Neural progenitor cell (in vitro differentiated cells): ENCODE results near the gene MINDY4. TPM values are rescaled to one million over a fixed set of nuclear protein-coding genes. Genes with fewer than 3 reads are reported as not detected.

ENCODE experiments used
- DNase-seq: peaks from one replicate; pipeline ENCODE4 v3.0.0-alpha.2; 2016; ENCODE audit warnings: low spot score
- H2AFZ ChIP-seq: fragments of 200-600 bp; sonication (generic); replicated peaks from 2 replicates; pipeline ENCODE4 v1.6.1; 2016; ENCODE audit warnings: antibody characterized with exemption
- H3F3A ChIP-seq: fragments of 200-600 bp; sonication (generic); 2 replicates; pipeline ENCODE4 v1.6.1; 2016; ENCODE audit warnings: antibody characterized with exemption, low read depth
- H3K27ac ChIP-seq: fragments of 200-600 bp; sonication (generic); 2 replicates; pipeline ENCODE4 v1.5.1; 2016; ENCODE audit warnings: mild to moderate bottlenecking
- H3K27me3 ChIP-seq: fragments of 200-600 bp; sonication (generic); 2 replicates; pipeline ENCODE4 v1.6.1; 2016; ENCODE audit warnings: mild to moderate bottlenecking, moderate library complexity
- H3K36me3 ChIP-seq: fragments of 200-600 bp; sonication (generic); 2 replicates; pipeline ENCODE4 v1.5.1; 2016
- H3K4me1 ChIP-seq: fragments of 200-600 bp; sonication (generic); 2 replicates; pipeline ENCODE4 v1.6.1; 2016; ENCODE audit warnings: mixed run types
- H3K4me2 ChIP-seq: fragments of 200-600 bp; sonication (generic); 2 replicates; pipeline ENCODE4 v1.6.1; 2016
- H3K4me3 ChIP-seq: fragments of 200-600 bp; sonication (generic); 2 replicates; pipeline ENCODE4 v1.5.1; 2016
- H3K79me2 ChIP-seq: fragments of 200-600 bp; sonication (generic); 2 replicates; pipeline ENCODE4 v1.6.1; 2016; ENCODE audit warnings: low read depth
- H3K9ac ChIP-seq: fragments of 200-600 bp; sonication (generic); 2 replicates; pipeline ENCODE4 v1.6.1; 2016
- H3K9me3 ChIP-seq: fragments of 200-600 bp; sonication (generic); 2 replicates; pipeline ENCODE4 v1.5.1; 2016; ENCODE audit warnings: low read depth
- H4K20me1 ChIP-seq: fragments of 200-600 bp; sonication (generic); 2 replicates; pipeline ENCODE4 v1.6.1; 2016; ENCODE audit warnings: low read depth
- H3K27ac Mint-ChIP-seq: 3 replicates; pipeline ENCODE4 v1.8.0; 2021; ENCODE audit warnings: mixed read lengths
- H3K27me3 Mint-ChIP-seq: 2 replicates; pipeline ENCODE4 v1.8.0; 2022; ENCODE audit warnings: low read depth, mild to moderate bottlenecking, inconsistent platforms, moderate library complexity, mixed read lengths; ENCODE audit not compliant: insufficient read depth
- H3K36me3 Mint-ChIP-seq: 3 replicates; pipeline ENCODE4 v1.8.0; 2021; ENCODE audit warnings: mixed read lengths
- H3K4me1 Mint-ChIP-seq: 3 replicates; pipeline ENCODE4 v1.8.0; 2021; ENCODE audit warnings: mixed read lengths
- H3K4me3 Mint-ChIP-seq: 3 replicates; pipeline ENCODE4 v1.8.0; 2021; ENCODE audit warnings: mild to moderate bottlenecking, moderate library complexity, mixed read lengths
- H3K9me3 Mint-ChIP-seq: 3 replicates; pipeline ENCODE4 v1.8.0; 2020; ENCODE audit warnings: mixed read lengths
- CTCF ChIP-seq: fragments of 200-600 bp; sonication (generic); IDR thresholded peaks from 2 replicates; pipeline ENCODE4 v1.5.1; 2017; ENCODE audit warnings: antibody characterized with exemption, mild to moderate bottlenecking
- EZH2 ChIP-seq: fragments of 200-600 bp; sonication (generic); IDR thresholded peaks from 2 replicates; pipeline ENCODE4 v1.6.1; 2017; ENCODE audit warnings: antibody characterized with exemption, mild to moderate bottlenecking, moderate library complexity
- EZH2phosphoT487 ChIP-seq: fragments of 200-600 bp; sonication (generic); IDR thresholded peaks from 2 replicates; pipeline ENCODE4 v1.6.1; 2017; ENCODE audit warnings: antibody characterized with exemption
- total RNA-seq: library from RNA; depleted of rRNA; stranded (reverse); fragments of >200 nt; gene quantifications from 2 replicates; pipeline ENCODE4 v1.2.3, GENCODE V29; 2015; ENCODE audit warnings: low replicate concordance

The MINDY4 gene
- total RNA-seq, 1 donor from 2014 or later: 5.9 TPM

GRCh38 chr7:30797176-30798040 lies 26.2 kb downstream of the MINDY4 start:
- TF ChIP-seq CTCF (no peak), EZH2 (no peak), EZH2phosphoT487 (no peak)
- no peak for DNase-seq
- Mint-ChIP-seq H3K27me3 (no peaks in the 10 kb centered on the region), H3K9me3 (no peaks in the 10 kb centered on the region), H3K4me1 (peaks cover 6% of the 10 kb centered on the region), H3K4me3 (no peak overlapping the region), H3K27ac (no peak overlapping the region), H3K36me3 (peaks cover 5% of the 10 kb centered on the region)
- peaks cover 3% of the 10 kb centered on the region for H4K20me1 ChIP-seq
- no peak overlapping the region for H3K4me3 ChIP-seq
- no peaks in the 10 kb centered on the region for H3K9me3 ChIP-seq
- H3K36me3 ChIP-seq: no peaks in the 10 kb centered on the region
- H3K79me2 ChIP-seq: no peaks in the 10 kb centered on the region
- H3K9ac ChIP-seq: no peak overlapping the region
- H3F3A ChIP-seq: no peaks in the 10 kb centered on the region
- no peak overlapping the region for H2AFZ ChIP-seq
- no peaks in the 10 kb centered on the region for H3K27me3 ChIP-seq
- no peak overlapping the region for H3K4me2 ChIP-seq
- no peak overlapping the region for H3K27ac ChIP-seq
- H3K4me1 ChIP-seq: no peaks in the 10 kb centered on the region

- Histone ChIP-seq H3K9me3 (no peaks in the 10 kb centered on the region), H3F3A (no peaks in the 10 kb centered on the region), H3K36me3 (no peaks in the 10 kb centered on the region), H3K4me1 (no peaks in the 10 kb centered on the region), H3K27me3 (no peaks in the 10 kb centered on the region), H3K9ac (no peak overlapping the region), H3K4me2 (no peak overlapping the region), H4K20me1 (no peaks in the 10 kb centered on the region), H3K4me3 (no peak overlapping the region), H3K27ac (no peak overlapping the region), H3K79me2 (no peaks in the 10 kb centered on the region), H2AFZ (no peak overlapping the region)
- H3K9me3 Mint-ChIP-seq: no peaks in the 10 kb centered on the region
- no peak for DNase-seq
- TF ChIP-seq EZH2: no peak
- no peak for TF ChIP-seq CTCF
- no peak for TF ChIP-seq EZH2phosphoT487
- H3K27ac Mint-ChIP-seq: no peak overlapping the region
- no peaks in the 10 kb centered on the region for H3K27me3 Mint-ChIP-seq
- no peak overlapping the region for H3K4me3 Mint-ChIP-seq
- peaks cover 1% of the 10 kb centered on the region for H3K36me3 Mint-ChIP-seq
- peaks cover 6% of the 10 kb centered on the region for H3K4me1 Mint-ChIP-seq
These were observed 28.2 kb downstream of the MINDY4 start for GRCh38 chr7:30799206-30799975.

GRCh38 chr7:30799976-30800661 lies 28.9 kb downstream of the MINDY4 start:
- H3K36me3 Mint-ChIP-seq: peaks cover 3% of the 10 kb centered on the region
- H3K27me3 ChIP-seq: no peaks in the 10 kb centered on the region
- no peak overlapping the region for H3K4me2 ChIP-seq
- H3K27ac ChIP-seq: no peak overlapping the region
- H3K4me1 Mint-ChIP-seq: peaks cover 6% of the 10 kb centered on the region
- no peak overlapping the region for H2AFZ ChIP-seq
- no peak overlapping the region for H3K9ac ChIP-seq
- H3K79me2 ChIP-seq: no peaks in the 10 kb centered on the region
- H3F3A ChIP-seq: no peaks in the 10 kb centered on the region
- H3K4me1 ChIP-seq: no peaks in the 10 kb centered on the region
- no peak for TF ChIP-seq CTCF
- TF ChIP-seq EZH2phosphoT487: no peak
- no peak for TF ChIP-seq EZH2
- no peaks in the 10 kb centered on the region for H3K36me3 ChIP-seq
- H3K9me3 ChIP-seq: no peaks in the 10 kb centered on the region
- H3K9me3 Mint-ChIP-seq: no peaks in the 10 kb centered on the region
- no peaks in the 10 kb centered on the region for H4K20me1 ChIP-seq
- no peak overlapping the region for H3K4me3 ChIP-seq
- no peak for DNase-seq
- H3K27ac Mint-ChIP-seq: no peak overlapping the region
- no peak overlapping the region for H3K4me3 Mint-ChIP-seq
- peaks cover 2% of the 10 kb centered on the region for H3K27me3 Mint-ChIP-seq
